Measurements from ENCODE around the gene FAM117A.

FAM117A gene

GRCh38 chr17:49695698-49696232 is 68.2 kb downstream of the FAM117A start:
- no peaks in the 10 kb centered on the region for H3K9me3 ChIP-seq (ENCODE audit: control insufficient read depth, low read length)
- peaks cover 14% of the 10 kb centered on the region for H3K4me1 ChIP-seq (ENCODE audit: control insufficient read depth, insufficient read depth, low read length, poor library complexity, severe bottlenecking)
- peak overlapping the region; percentile 34 for H3K27ac ChIP-seq (ENCODE audit: insufficient read depth, low read length, poor library complexity, severe bottlenecking)
- no peak for DNase-seq
- H3K4me3 ChIP-seq (ENCODE audit: insufficient read depth, low read depth, low read length, poor library complexity, severe bottlenecking), result no peak overlapping the region
- no peaks in the 10 kb centered on the region for H3K27me3 ChIP-seq (replicated peaks; ENCODE audit: control insufficient read depth, insufficient read depth, low read length, poor library complexity, severe bottlenecking)
- H3K36me3 ChIP-seq (ENCODE audit: control insufficient read depth, insufficient read depth, low read length), result peaks cover 6% of the 10 kb centered on the region

GRCh38 chr17:49694847-49695697 is 68.9 kb downstream of the FAM117A start:
- Histone ChIP-seq H3K9me3 (ENCODE audit: control insufficient read depth, low read length) (no peaks in the 10 kb centered on the region), H3K36me3 (ENCODE audit: control insufficient read depth, insufficient read depth, low read length) (no peaks in the 10 kb centered on the region), H3K4me1 (ENCODE audit: control insufficient read depth, insufficient read depth, low read length, poor library complexity, severe bottlenecking) (peaks cover 14% of the 10 kb centered on the region), H3K27me3 (replicated peaks; ENCODE audit: control insufficient read depth, insufficient read depth, low read length, poor library complexity, severe bottlenecking) (no peaks in the 10 kb centered on the region), H3K27ac (ENCODE audit: insufficient read depth, low read length, poor library complexity, severe bottlenecking) (no peak overlapping the region), H3K4me3 (ENCODE audit: insufficient read depth, low read depth, low read length, poor library complexity, severe bottlenecking) (no peak overlapping the region)
- DNase-seq, result peak; percentile 34 to 59 (median 41)

- DNase-seq, result no peak
- H3K27ac ChIP-seq (ENCODE audit: insufficient read depth, low read length, poor library complexity, severe bottlenecking), result no peak overlapping the region
- H3K4me3 ChIP-seq (ENCODE audit: insufficient read depth, low read depth, low read length, poor library complexity, severe bottlenecking), result no peak overlapping the region
- H3K27me3 ChIP-seq (replicated peaks; ENCODE audit: control insufficient read depth, insufficient read depth, low read length, poor library complexity, severe bottlenecking), result no peaks in the 10 kb centered on the region
- no peaks in the 10 kb centered on the region for H3K9me3 ChIP-seq (ENCODE audit: control insufficient read depth, low read length)
- no peaks in the 10 kb centered on the region for H3K36me3 ChIP-seq (ENCODE audit: control insufficient read depth, insufficient read depth, low read length)
- peaks cover 25% of the 10 kb centered on the region for H3K4me1 ChIP-seq (ENCODE audit: control insufficient read depth, insufficient read depth, low read length, poor library complexity, severe bottlenecking)
These were observed 71.2 kb downstream of the FAM117A start for GRCh38 chr17:49692751-49693150.

GRCh38 chr17:49691677-49692191 is 72.2 kb downstream of the FAM117A start:
- Histone ChIP-seq H3K9me3 (ENCODE audit: control insufficient read depth, low read length) (no peaks in the 10 kb centered on the region), H3K27me3 (replicated peaks; ENCODE audit: control insufficient read depth, insufficient read depth, low read length, poor library complexity, severe bottlenecking) (no peaks in the 10 kb centered on the region), H3K27ac (ENCODE audit: insufficient read depth, low read length, poor library complexity, severe bottlenecking) (no peak overlapping the region), H3K4me1 (ENCODE audit: control insufficient read depth, insufficient read depth, low read length, poor library complexity, severe bottlenecking) (peaks cover 31% of the 10 kb centered on the region), H3K4me3 (ENCODE audit: insufficient read depth, low read depth, low read length, poor library complexity, severe bottlenecking) (no peak overlapping the region), H3K36me3 (ENCODE audit: control insufficient read depth, insufficient read depth, low read length) (no peaks in the 10 kb centered on the region)
- DNase-seq, result no peak

GRCh38 chr17:49691086-49691676 is 72.8 kb downstream of the FAM117A start:
- no peak for DNase-seq
- Histone ChIP-seq H3K36me3 (ENCODE audit: control insufficient read depth, insufficient read depth, low read length) (no peaks in the 10 kb centered on the region), H3K27ac (ENCODE audit: insufficient read depth, low read length, poor library complexity, severe bottlenecking) (no peak overlapping the region), H3K27me3 (replicated peaks; ENCODE audit: control insufficient read depth, insufficient read depth, low read length, poor library complexity, severe bottlenecking) (no peaks in the 10 kb centered on the region), H3K9me3 (ENCODE audit: control insufficient read depth, low read length) (no peaks in the 10 kb centered on the region), H3K4me1 (ENCODE audit: control insufficient read depth, insufficient read depth, low read length, poor library complexity, severe bottlenecking) (peaks cover 25% of the 10 kb centered on the region), H3K4me3 (ENCODE audit: insufficient read depth, low read depth, low read length, poor library complexity, severe bottlenecking) (no peak overlapping the region)

- Histone ChIP-seq H3K9me3 (ENCODE audit: control insufficient read depth, low read length) (no peaks in the 10 kb centered on the region), H3K4me3 (ENCODE audit: insufficient read depth, low read depth, low read length, poor library complexity, severe bottlenecking) (no peak overlapping the region), H3K27ac (ENCODE audit: insufficient read depth, low read length, poor library complexity, severe bottlenecking) (no peak overlapping the region), H3K36me3 (ENCODE audit: control insufficient read depth, insufficient read depth, low read length) (no peaks in the 10 kb centered on the region), H3K27me3 (replicated peaks; ENCODE audit: control insufficient read depth, insufficient read depth, low read length, poor library complexity, severe bottlenecking) (no peaks in the 10 kb centered on the region), H3K4me1 (ENCODE audit: control insufficient read depth, insufficient read depth, low read length, poor library complexity, severe bottlenecking) (peaks cover 17% of the 10 kb centered on the region)
- no peak for DNase-seq
These were observed 73.7 kb downstream of the FAM117A start for GRCh38 chr17:49690256-49690655.

GRCh38 chr17:49688848-49689247 is 75.1 kb downstream of the FAM117A start:
- no peak overlapping the region for H3K27ac ChIP-seq (ENCODE audit: insufficient read depth, low read length, poor library complexity, severe bottlenecking)
- no peak for DNase-seq
- H3K9me3 ChIP-seq (ENCODE audit: control insufficient read depth, low read length), result no peaks in the 10 kb centered on the region
- H3K4me3 ChIP-seq (ENCODE audit: insufficient read depth, low read depth, low read length, poor library complexity, severe bottlenecking), result peak overlapping the region; percentile 11
- H3K4me1 ChIP-seq (ENCODE audit: control insufficient read depth, insufficient read depth, low read length, poor library complexity, severe bottlenecking), result peaks cover 17% of the 10 kb centered on the region
- H3K27me3 ChIP-seq (replicated peaks; ENCODE audit: control insufficient read depth, insufficient read depth, low read length, poor library complexity, severe bottlenecking), result no peaks in the 10 kb centered on the region
- no peaks in the 10 kb centered on the region for H3K36me3 ChIP-seq (ENCODE audit: control insufficient read depth, insufficient read depth, low read length)

- Histone ChIP-seq H3K4me1 (ENCODE audit: control insufficient read depth, insufficient read depth, low read length, poor library complexity, severe bottlenecking) (peaks cover 17% of the 10 kb centered on the region), H3K36me3 (ENCODE audit: control insufficient read depth, insufficient read depth, low read length) (no peaks in the 10 kb centered on the region), H3K27me3 (replicated peaks; ENCODE audit: control insufficient read depth, insufficient read depth, low read length, poor library complexity, severe bottlenecking) (no peaks in the 10 kb centered on the region), H3K27ac (ENCODE audit: insufficient read depth, low read length, poor library complexity, severe bottlenecking) (peak overlapping the region; percentile 63), H3K4me3 (ENCODE audit: insufficient read depth, low read depth, low read length, poor library complexity, severe bottlenecking) (peak overlapping the region; percentile 11), H3K9me3 (ENCODE audit: control insufficient read depth, low read length) (no peaks in the 10 kb centered on the region)
- DNase-seq, result no peak
These were observed 75.9 kb downstream of the FAM117A start for GRCh38 chr17:49687878-49688491.

GRCh38 chr17:49681106-49681979 is 82.6 kb downstream of the FAM117A start:
- H3K9me3 ChIP-seq (ENCODE audit: control insufficient read depth, low read length), result no peaks in the 10 kb centered on the region
- H3K27ac ChIP-seq (ENCODE audit: insufficient read depth, low read length, poor library complexity, severe bottlenecking), result no peak overlapping the region
- H3K4me3 ChIP-seq (ENCODE audit: insufficient read depth, low read depth, low read length, poor library complexity, severe bottlenecking), result no peak overlapping the region
- no peaks in the 10 kb centered on the region for H3K27me3 ChIP-seq (replicated peaks; ENCODE audit: control insufficient read depth, insufficient read depth, low read length, poor library complexity, severe bottlenecking)
- H3K36me3 ChIP-seq (ENCODE audit: control insufficient read depth, insufficient read depth, low read length), result no peaks in the 10 kb centered on the region
- no peak for DNase-seq
- peaks cover 10% of the 10 kb centered on the region for H3K4me1 ChIP-seq (ENCODE audit: control insufficient read depth, insufficient read depth, low read length, poor library complexity, severe bottlenecking)

Data from effector memory CD4-positive, alpha-beta T cell (primary cell).